Hepatocyte (in vitro differentiated cells): Measurements from ENCODE around the gene APBA2. TPM values are rescaled to one million over a fixed set of nuclear protein-coding genes. Genes with fewer than 3 reads are reported as not detected.

Source experiments
- DNase-seq: peaks from one replicate; pipeline ENCODE4 v3.0.0-alpha.2; 2016; ENCODE audit warnings: low spot score
- H2AFZ ChIP-seq: fragments of 200-600 bp; sonication (generic); 2 replicates; pipeline ENCODE4 v1.6.0; 2016; ENCODE audit warnings: antibody characterized with exemption, mild to moderate bottlenecking
- H3K27ac ChIP-seq: fragments of 200-600 bp; sonication (generic); 2 replicates; pipeline ENCODE4 v1.5.1; 2016; ENCODE audit warnings: mild to moderate bottlenecking
- H3K27me3 ChIP-seq: fragments of 200-600 bp; sonication (generic); 2 replicates; pipeline ENCODE4 v1.6.1; 2016
- H3K36me3 ChIP-seq: fragments of 200-600 bp; sonication (generic); replicated peaks from 2 replicates; pipeline ENCODE4 v1.5.1; 2016; ENCODE audit warnings: low read depth; ENCODE audit not compliant: insufficient read depth
- H3K4me1 ChIP-seq: fragments of 200-600 bp; sonication (generic); 2 replicates; pipeline ENCODE4 v1.5.1; 2016; ENCODE audit warnings: mild to moderate bottlenecking, moderate library complexity; ENCODE audit not compliant: insufficient read depth
- H3K4me2 ChIP-seq: fragments of 200-600 bp; sonication (generic); 2 replicates; pipeline ENCODE4 v1.6.0; 2016
- H3K4me3 ChIP-seq: fragments of 200-600 bp; sonication (generic); 2 replicates; pipeline ENCODE4 v1.5.1; 2016; ENCODE audit warnings: mild to moderate bottlenecking
- H3K79me2 ChIP-seq: fragments of 200-600 bp; sonication (generic); 2 replicates; pipeline ENCODE4 v1.6.0; 2017; ENCODE audit warnings: mild to moderate bottlenecking
- H3K9me2 ChIP-seq: fragments of 200-600 bp; sonication (generic); replicated peaks from 2 replicates; pipeline ENCODE4 v1.6.0; 2017; ENCODE audit warnings: mild to moderate bottlenecking; ENCODE audit not compliant: insufficient read depth
- H3K9me3 ChIP-seq: fragments of 200-600 bp; sonication (generic); 2 replicates; pipeline ENCODE4 v1.5.1; 2016; ENCODE audit warnings: low read depth, mild to moderate bottlenecking
- H4K20me1 ChIP-seq: fragments of 200-600 bp; sonication (generic); 2 replicates; pipeline ENCODE4 v1.6.0; 2016; ENCODE audit warnings: mild to moderate bottlenecking; ENCODE audit not compliant: insufficient read depth, poor library complexity, severe bottlenecking
- CTCF ChIP-seq: fragments of 200-600 bp; sonication (generic); IDR thresholded peaks from 2 replicates; pipeline ENCODE4 v1.5.1; 2016; ENCODE audit warnings: antibody characterized with exemption, mild to moderate bottlenecking; ENCODE audit not compliant: poor library complexity
- EZH2 ChIP-seq: fragments of 200-600 bp; sonication (generic); IDR thresholded peaks from 2 replicates; pipeline ENCODE4 v1.6.1; 2016; ENCODE audit warnings: antibody characterized with exemption, mild to moderate bottlenecking, borderline replicate concordance
- EZH2phosphoT487 ChIP-seq: fragments of 200-600 bp; sonication (generic); IDR thresholded peaks from one replicate; pipeline ENCODE4 v1.6.1; 2018; ENCODE audit warnings: antibody characterized with exemption, mild to moderate bottlenecking, low read depth, moderate library complexity; ENCODE audit not compliant: unreplicated experiment, severe bottlenecking
- WGBS: methylation state at CpG from one replicate; pipeline ENCODE4 v1.1.6; 2016; ENCODE audit warnings: low lambda C conversion rate; ENCODE audit errors: missing lambda C conversion rate; 5-methylcytosine and 5-hydroxymethylcytosine counted together
- polyA plus RNA-seq: library from polyadenylated mRNA; unstranded; fragments of >200 nt; fragmentation: Nextera tagmentation; extraction: Ambion mirVana; gene quantifications from 2 replicates; pipeline ENCODE4 v1.2.1, GENCODE V29; 2016
- total RNA-seq: library from RNA; depleted of rRNA; stranded (reverse); fragments of >200 nt; gene quantifications from 2 replicates; pipeline ENCODE4 v1.2.3, GENCODE V29; 2014

Gene APBA2
- total and polyA plus RNA-seq, 2 experiments from 2014 or later: 8.4 to 10.1 TPM

- H3K79me2 ChIP-seq: no peaks in the 10 kb centered on the region
- H4K20me1 ChIP-seq: no peaks in the 10 kb centered on the region
- no peaks in the 10 kb centered on the region for H3K9me3 ChIP-seq
- no peak for DNase-seq
- no peak overlapping the region for H2AFZ ChIP-seq
- H3K9me2 ChIP-seq: no peaks in the 10 kb centered on the region
- H3K36me3 ChIP-seq: no peaks in the 10 kb centered on the region
- no peak overlapping the region for H3K4me3 ChIP-seq
- no peak overlapping the region for H3K4me2 ChIP-seq
- 97% methylated on average over 34 of the region's 34 CpGs for WGBS
- H3K27me3 ChIP-seq: no peaks in the 10 kb centered on the region
- H3K4me1 ChIP-seq: no peaks in the 10 kb centered on the region
- no peak overlapping the region for H3K27ac ChIP-seq
- TF ChIP-seq CTCF: no peak
- no peak for TF ChIP-seq EZH2phosphoT487
- TF ChIP-seq EZH2: no peak
Observed at GRCh38 chr15:29054171-29055045, 168.6 kb downstream of the APBA2 start.

GRCh38 chr15:29055876-29056275, 170.1 kb downstream of the APBA2 start:
- H3K9me2 ChIP-seq: no peaks in the 10 kb centered on the region
- H3K27me3 ChIP-seq: no peaks in the 10 kb centered on the region
- H4K20me1 ChIP-seq: no peaks in the 10 kb centered on the region
- DNase-seq: no peak
- H3K36me3 ChIP-seq: no peaks in the 10 kb centered on the region
- H3K4me1 ChIP-seq: no peaks in the 10 kb centered on the region
- no peak overlapping the region for H2AFZ ChIP-seq
- H3K4me2 ChIP-seq: no peak overlapping the region
- 91% methylated on average over 7 of the region's 7 CpGs for WGBS
- H3K4me3 ChIP-seq: no peak overlapping the region
- TF ChIP-seq CTCF: no peak
- no peak for TF ChIP-seq EZH2
- no peak for TF ChIP-seq EZH2phosphoT487
- no peak overlapping the region for H3K27ac ChIP-seq
- H3K79me2 ChIP-seq: no peaks in the 10 kb centered on the region
- no peaks in the 10 kb centered on the region for H3K9me3 ChIP-seq

- Histone ChIP-seq H2AFZ (no peak overlapping the region), H3K9me3 (no peaks in the 10 kb centered on the region), H3K27me3 (no peaks in the 10 kb centered on the region), H3K9me2 (no peaks in the 10 kb centered on the region), H3K79me2 (no peaks in the 10 kb centered on the region), H3K4me1 (no peaks in the 10 kb centered on the region), H4K20me1 (no peaks in the 10 kb centered on the region), H3K27ac (no peak overlapping the region), H3K36me3 (no peaks in the 10 kb centered on the region), H3K4me3 (no peak overlapping the region), H3K4me2 (no peak overlapping the region)
- TF ChIP-seq CTCF (no peak), EZH2 (no peak), EZH2phosphoT487 (no peak)
- no peak for DNase-seq
- 76% methylated on average over 4 of the region's 4 CpGs for WGBS
Observed at GRCh38 chr15:29056839-29057450, 171.2 kb downstream of the APBA2 start.
